Vagina (tissue), 2 donors: ENCODE results near the gene RIOK3.

Experiments used
- CTCF ChIP-seq, 3 experiments: fragments of 450-650 bp in 2 of 3; fragments of 200-600 bp in 1 of 3; sonication (generic) in 1 of 3; IDR thresholded peaks; one replicate each; pipeline ENCODE4 v1.5.1; 2017 to 2019; ENCODE audit warnings: antibody characterized with exemption in 3 of 3, mild to moderate bottlenecking in 2 of 3, moderate library complexity in 2 of 3
- POLR2A ChIP-seq, 2 donors: fragments of 450-650 bp; IDR thresholded peaks; one replicate each; pipeline ENCODE4 v1.6.1; 2017; ENCODE audit warnings: antibody characterized with exemption in 2 of 2, mild to moderate bottlenecking in 2 of 2, moderate library complexity in 2 of 2
- POLR2AphosphoS5 ChIP-seq, 2 donors: sonication (generic); formaldehyde crosslinking; IDR thresholded peaks; one replicate each; pipeline ENCODE4 v1.9.0; 2017; ENCODE audit warnings: antibody characterized with exemption in 2 of 2, mild to moderate bottlenecking in 2 of 2, low read depth in 1 of 2; ENCODE audit not compliant: insufficient read depth in 1 of 2

- no peak for TF ChIP-seq CTCF (IDR thresholded peaks at IDR 0.05)
- no peak for TF ChIP-seq POLR2AphosphoS5 (IDR thresholded peaks at IDR 0.05; ENCODE audit: insufficient read depth in 1 of 2, low read depth in 1 of 2)
- no peak for TF ChIP-seq POLR2A (IDR thresholded peaks at IDR 0.05)
Measured at GRCh38 chr18:23526501-23527063, 73.5 kb downstream of the RIOK3 start.
